Measurements from ENCODE around the gene WFS1.

WFS1 gene

GRCh38 chr4:6271206-6271605 is 1.6 kb downstream of the WFS1 start:
- Histone ChIP-seq H3K9ac (ENCODE audit: low read length) (no peak overlapping the region), H3K27me3 (ENCODE audit: control insufficient read depth, insufficient read depth, low read length) (no peaks in the 10 kb centered on the region), H3K27ac (ENCODE audit: low read depth, low read length) (peak overlapping the region; percentile 93), H3K4me1 (ENCODE audit: control insufficient read depth, insufficient read depth, low read length) (peaks cover 50% of the 10 kb centered on the region), H3K4me3 (ENCODE audit: low read length) (peak overlapping the region; percentile 94), H3K36me3 (ENCODE audit: control insufficient read depth, insufficient read depth, low read length) (no peaks in the 10 kb centered on the region)

GRCh38 chr4:6271701-6272465 is 2.2 kb downstream of the WFS1 start:
- Histone ChIP-seq H3K4me1 (ENCODE audit: control insufficient read depth, insufficient read depth, low read length) (peaks cover 57% of the 10 kb centered on the region), H3K27ac (ENCODE audit: low read depth, low read length) (peak overlapping the region; percentile 93), H3K36me3 (ENCODE audit: control insufficient read depth, insufficient read depth, low read length) (no peaks in the 10 kb centered on the region), H3K27me3 (ENCODE audit: control insufficient read depth, insufficient read depth, low read length) (no peaks in the 10 kb centered on the region), H3K9ac (ENCODE audit: low read length) (peak overlapping the region; percentile 4), H3K4me3 (ENCODE audit: low read length) (peak overlapping the region; percentile 94)

GRCh38 chr4:6272863-6273660 is 3.4 kb downstream of the WFS1 start:
- no peak overlapping the region for H3K4me3 ChIP-seq (ENCODE audit: low read length)
- H3K27me3 ChIP-seq (ENCODE audit: control insufficient read depth, insufficient read depth, low read length), result no peaks in the 10 kb centered on the region
- H3K36me3 ChIP-seq (ENCODE audit: control insufficient read depth, insufficient read depth, low read length), result no peaks in the 10 kb centered on the region
- peaks cover 61% of the 10 kb centered on the region for H3K4me1 ChIP-seq (ENCODE audit: control insufficient read depth, insufficient read depth, low read length)
- peak overlapping the region; percentile 93 for H3K27ac ChIP-seq (ENCODE audit: low read depth, low read length)
- peak overlapping the region; percentile 2 for H3K9ac ChIP-seq (ENCODE audit: low read length)

GRCh38 chr4:6273661-6273990 is 4.0 kb downstream of the WFS1 start:
- no peaks in the 10 kb centered on the region for H3K36me3 ChIP-seq (ENCODE audit: control insufficient read depth, insufficient read depth, low read length)
- H3K27ac ChIP-seq (ENCODE audit: low read depth, low read length), result peak overlapping the region; percentile 93
- H3K4me1 ChIP-seq (ENCODE audit: control insufficient read depth, insufficient read depth, low read length), result peaks cover 61% of the 10 kb centered on the region
- peak overlapping the region; percentile 2 for H3K9ac ChIP-seq (ENCODE audit: low read length)
- H3K4me3 ChIP-seq (ENCODE audit: low read length), result no peak overlapping the region
- H3K27me3 ChIP-seq (ENCODE audit: control insufficient read depth, insufficient read depth, low read length), result no peaks in the 10 kb centered on the region

- H3K36me3 ChIP-seq (ENCODE audit: control insufficient read depth, insufficient read depth, low read length), result no peaks in the 10 kb centered on the region
- no peaks in the 10 kb centered on the region for H3K27me3 ChIP-seq (ENCODE audit: control insufficient read depth, insufficient read depth, low read length)
- H3K4me1 ChIP-seq (ENCODE audit: control insufficient read depth, insufficient read depth, low read length), result peaks cover 61% of the 10 kb centered on the region
- H3K9ac ChIP-seq (ENCODE audit: low read length), result no peak overlapping the region
- no peak overlapping the region for H3K4me3 ChIP-seq (ENCODE audit: low read length)
- peak overlapping the region; percentile 82 for H3K27ac ChIP-seq (ENCODE audit: low read depth, low read length)
Measured at GRCh38 chr4:6275351-6275750, 5.7 kb downstream of the WFS1 start.

- H3K9ac ChIP-seq (ENCODE audit: low read length), result peak overlapping the region; percentile 12
- no peak overlapping the region for H3K4me3 ChIP-seq (ENCODE audit: low read length)
Measured at GRCh38 chr4:6275898-6276806, 6.5 kb downstream of the WFS1 start.

GRCh38 chr4:6277139-6277802 is 7.6 kb downstream of the WFS1 start:
- H3K27me3 ChIP-seq (ENCODE audit: control insufficient read depth, insufficient read depth, low read length), result no peaks in the 10 kb centered on the region
- peaks cover 55% of the 10 kb centered on the region for H3K4me1 ChIP-seq (ENCODE audit: control insufficient read depth, insufficient read depth, low read length)
- no peaks in the 10 kb centered on the region for H3K36me3 ChIP-seq (ENCODE audit: control insufficient read depth, insufficient read depth, low read length)
- peak overlapping the region; percentile 82 for H3K27ac ChIP-seq (ENCODE audit: low read depth, low read length)
- H3K4me3 ChIP-seq (ENCODE audit: low read length), result no peak overlapping the region
- H3K9ac ChIP-seq (ENCODE audit: low read length), result no peak overlapping the region

More at GRCh38 chr4:6275898-6276806, 6.5 kb downstream of the WFS1 start:
- Histone ChIP-seq H3K36me3 (ENCODE audit: control insufficient read depth, insufficient read depth, low read length) (no peaks in the 10 kb centered on the region), H3K27me3 (ENCODE audit: control insufficient read depth, insufficient read depth, low read length) (no peaks in the 10 kb centered on the region), H3K4me1 (ENCODE audit: control insufficient read depth, insufficient read depth, low read length) (peaks cover 55% of the 10 kb centered on the region), H3K27ac (ENCODE audit: low read depth, low read length) (peak overlapping the region; percentile 82)

- peaks cover 48% of the 10 kb centered on the region for H3K4me1 ChIP-seq (ENCODE audit: control insufficient read depth, insufficient read depth, low read length)
- H3K4me3 ChIP-seq (ENCODE audit: low read length), result no peak overlapping the region
- no peak overlapping the region for H3K27ac ChIP-seq (ENCODE audit: low read depth, low read length)
- H3K27me3 ChIP-seq (ENCODE audit: control insufficient read depth, insufficient read depth, low read length), result no peaks in the 10 kb centered on the region
- no peaks in the 10 kb centered on the region for H3K36me3 ChIP-seq (ENCODE audit: control insufficient read depth, insufficient read depth, low read length)
- H3K9ac ChIP-seq (ENCODE audit: low read length), result no peak overlapping the region
Measured at GRCh38 chr4:6277935-6278800, 8.5 kb downstream of the WFS1 start.

GRCh38 chr4:6278801-6279197 is 9.1 kb downstream of the WFS1 start:
- Histone ChIP-seq H3K4me3 (ENCODE audit: low read length) (no peak overlapping the region), H3K9ac (ENCODE audit: low read length) (no peak overlapping the region), H3K36me3 (ENCODE audit: control insufficient read depth, insufficient read depth, low read length) (no peaks in the 10 kb centered on the region), H3K27ac (ENCODE audit: low read depth, low read length) (no peak overlapping the region), H3K4me1 (ENCODE audit: control insufficient read depth, insufficient read depth, low read length) (peaks cover 42% of the 10 kb centered on the region), H3K27me3 (ENCODE audit: control insufficient read depth, insufficient read depth, low read length) (no peaks in the 10 kb centered on the region)

- no peaks in the 10 kb centered on the region for H3K36me3 ChIP-seq (ENCODE audit: control insufficient read depth, insufficient read depth, low read length)
- peaks cover 37% of the 10 kb centered on the region for H3K4me1 ChIP-seq (ENCODE audit: control insufficient read depth, insufficient read depth, low read length)
- no peaks in the 10 kb centered on the region for H3K27me3 ChIP-seq (ENCODE audit: control insufficient read depth, insufficient read depth, low read length)
- H3K4me3 ChIP-seq (ENCODE audit: low read length), result no peak overlapping the region
- no peak overlapping the region for H3K9ac ChIP-seq (ENCODE audit: low read length)
- no peak overlapping the region for H3K27ac ChIP-seq (ENCODE audit: low read depth, low read length)
Measured at GRCh38 chr4:6279582-6280289, 10.1 kb downstream of the WFS1 start.

All from rectal smooth muscle tissue (tissue), 1 donor.